Activated CD8-positive, alpha-beta T cell treated with anti-CD3 and anti-CD28 coated beads, Interleukin-2, amount 10 ng/mL, durations not matched to agents 7 days and 5 days (primary cell): ENCODE results near the gene GPR162. TPM values are rescaled to one million over a fixed set of nuclear protein-coding genes. Genes with fewer than 3 reads are reported as not detected.

Experiments
- ATAC-seq: fragments of 150-1000 bp; cut with Tn5 transposase; one replicate; pipeline ENCODE4 v1.10.0; 2021; ENCODE audit warnings: moderate library complexity
- CTCF ChIA-PET: fragments of 350-600 bp; sonication (Branson Sonifier 250); formaldehyde crosslinking; loops from one replicate; lab custom pipeline; 2021; ENCODE audit warnings: antibody characterized with exemption; lab: Charles Lee
- POLR2A ChIA-PET: fragments of 350-600 bp; sonication (Branson Sonifier 250); formaldehyde crosslinking; loops from one replicate; lab custom pipeline; 2021; ENCODE audit warnings: antibody characterized with exemption; lab: Charles Lee
- DNase-seq: peaks from one replicate; pipeline ENCODE4 v3.0.0-alpha.2; 2020
- H3K27ac Mint-ChIP-seq: one replicate; pipeline ENCODE4 v1.8.0; 2021; ENCODE audit warnings: mild to moderate bottlenecking, mixed read lengths
- H3K27me3 Mint-ChIP-seq: one replicate; pipeline ENCODE4 v1.8.0; 2021; ENCODE audit warnings: low read depth, mixed read lengths
- H3K36me3 Mint-ChIP-seq: one replicate; pipeline ENCODE4 v1.8.0; 2021; ENCODE audit warnings: low read depth, mixed read lengths
- H3K4me1 Mint-ChIP-seq: one replicate; pipeline ENCODE4 v1.8.0; 2021; ENCODE audit warnings: low read depth, mixed read lengths
- H3K4me3 Mint-ChIP-seq: one replicate; pipeline ENCODE4 v1.8.0; 2021; ENCODE audit warnings: mild to moderate bottlenecking, mixed read lengths
- H3K9me3 Mint-ChIP-seq: one replicate; pipeline ENCODE4 v1.8.0; 2022; ENCODE audit warnings: mixed read lengths; ENCODE audit not compliant: insufficient read depth
- total RNA-seq, 2 experiments: library from RNA; stranded (reverse); gene quantifications; one replicate each; pipeline ENCODE4 v1.2.3, GENCODE V29; 2021

The GPR162 gene
- total RNA-seq, 2 experiments from 2014 or later, result 0.13 to 0.34 TPM

- Mint-ChIP-seq H3K4me3 (no peak overlapping the region), H3K4me1 (peaks cover 31% of the 10 kb centered on the region), H3K27me3 (peaks cover 11% of the 10 kb centered on the region), H3K27ac (no peak overlapping the region), H3K36me3 (no peaks in the 10 kb centered on the region), H3K9me3 (no peaks in the 10 kb centered on the region)
- CTCF ChIA-PET, result interaction anchor here (0.9 to 15.4 kb wide), 5 partner anchors 17 to 98 kb away, joined by 3 to 160 read pairs (median 4); partner anchors contain the start of genes LAG3, PTMS and ZNF384
- no peak for ATAC-seq
- POLR2A ChIA-PET, result interaction anchor here (0.9 kb wide), 1 partner anchor 64 kb away, joined by 4 read pairs; the partner anchor contains the start of gene COPS7A
- DNase-seq, result no peak
Measured at GRCh38 chr12:6787309-6787708, 34.3 kb upstream of the GPR162 start.

- H3K27ac Mint-ChIP-seq, result no peak within 1 kb of the TSS
- no peaks in the 10 kb centered on the region for H3K9me3 Mint-ChIP-seq
- H3K4me3 Mint-ChIP-seq, result no peak within 1 kb of the TSS
- POLR2A ChIA-PET, result interaction anchor here (1.4 kb wide), 1 partner anchor 23 kb away, joined by 6 read pairs; the partner anchor contains the start of gene PTMS
- no peaks in the 10 kb centered on the region for H3K36me3 Mint-ChIP-seq
- H3K27me3 Mint-ChIP-seq, result peaks cover 11% of the 10 kb centered on the region
- DNase-seq (no peak), ATAC-seq (no peak)
- peaks cover 43% of the 10 kb centered on the region for H3K4me1 Mint-ChIP-seq
- CTCF ChIA-PET, result interaction anchor here (0.7 to 15.4 kb wide), 10 partner anchors 9 to 47 kb away, joined by 3 to 160 read pairs (median 7); partner anchors contain the start of genes LAG3, MLF2 and PTMS
Measured at GRCh38 chr12:6788972-6789924, 32.4 kb upstream of the GPR162 start, which contains the start of gene CD4. TSS of gene CD4 (plus strand) at chr12:6789528. CDS start at chr12:6800139, 10,611 bp downstream.

- no peak for DNase-seq
- peaks cover 16% of the 10 kb centered on the region for H3K27me3 Mint-ChIP-seq
- no peak for ATAC-seq
- no peaks in the 10 kb centered on the region for H3K9me3 Mint-ChIP-seq
- peaks cover 43% of the 10 kb centered on the region for H3K4me1 Mint-ChIP-seq
- H3K27ac Mint-ChIP-seq, result no peak overlapping the region
- CTCF ChIA-PET, result interaction anchor here (1.6 to 4.1 kb wide), 6 partner anchors 12 to 46 kb away, joined by 3 to 19 read pairs (median 7); partner anchors contain the start of gene MLF2
- H3K4me3 Mint-ChIP-seq, result no peak overlapping the region
- POLR2A ChIA-PET, result interaction anchor here (1.4 kb wide), 1 partner anchor 24 kb away, joined by 6 read pairs; the partner anchor contains the start of gene PTMS
- no peaks in the 10 kb centered on the region for H3K36me3 Mint-ChIP-seq
Measured at GRCh38 chr12:6790496-6791150, 31.0 kb upstream of the GPR162 start.

GRCh38 chr12:6791931-6792520 is 29.6 kb upstream of the GPR162 start:
- Mint-ChIP-seq H3K4me1 (peaks cover 34% of the 10 kb centered on the region), H3K27me3 (peaks cover 25% of the 10 kb centered on the region), H3K4me3 (no peak overlapping the region), H3K27ac (peak overlapping the region; percentile 34), H3K9me3 (no peaks in the 10 kb centered on the region), H3K36me3 (no peaks in the 10 kb centered on the region)
- CTCF ChIA-PET, result interaction anchor here (0.6 to 2.5 kb wide), 12 partner anchors 11 to 174 kb away, joined by 3 to 21 read pairs (median 4); partner anchors contain the start of genes MLF2, P3H3, PTMS and ZNF384
- POLR2A ChIA-PET, result interaction anchor here (0.8 to 1.7 kb wide), 5 partner anchors 11 to 146 kb away, joined by 3 to 9 read pairs (median 3); partner anchors contain the start of genes LAG3, TPI1 and ZNF384
- no peak for DNase-seq
- ATAC-seq, result no peak

- Mint-ChIP-seq H3K4me1 (peaks cover 30% of the 10 kb centered on the region), H3K36me3 (no peaks in the 10 kb centered on the region), H3K27ac (peak overlapping the region; percentile 34), H3K4me3 (peak overlapping the region; percentile 35), H3K27me3 (peaks cover 28% of the 10 kb centered on the region), H3K9me3 (no peaks in the 10 kb centered on the region)
- ChIA-PET CTCF (interaction anchor here (0.6 to 2.5 kb wide), 12 partner anchors 12 to 175 kb away, joined by 3 to 21 read pairs (median 4); partner anchors contain the start of genes MLF2, P3H3, PTMS and ZNF384), POLR2A (interaction anchor here (0.8 to 1.7 kb wide), 5 partner anchors 12 to 145 kb away, joined by 3 to 9 read pairs (median 3); partner anchors contain the start of genes LAG3 and ZNF384)
- ATAC-seq, result peak; percentile 90
- DNase-seq, result peak; percentile 69
Measured at GRCh38 chr12:6792522-6793201, 29.0 kb upstream of the GPR162 start.

GRCh38 chr12:6795088-6795487 is 26.5 kb upstream of the GPR162 start:
- H3K9me3 Mint-ChIP-seq, result no peaks in the 10 kb centered on the region
- ATAC-seq (no peak), DNase-seq (no peak)
- POLR2A ChIA-PET, result no interaction called here
- no peak overlapping the region for H3K27ac Mint-ChIP-seq
- H3K4me1 Mint-ChIP-seq, result peaks cover 20% of the 10 kb centered on the region
- no peak overlapping the region for H3K4me3 Mint-ChIP-seq
- peaks cover 28% of the 10 kb centered on the region for H3K27me3 Mint-ChIP-seq
- no peaks in the 10 kb centered on the region for H3K36me3 Mint-ChIP-seq
- CTCF ChIA-PET, result interaction anchor here (1.2 kb wide), 1 partner anchor 23 kb away, joined by 3 read pairs; the partner anchor contains the start of gene LAG3

- DNase-seq (no peak), ATAC-seq (no peak)
- H3K36me3 Mint-ChIP-seq, result no peaks in the 10 kb centered on the region
- peaks cover 20% of the 10 kb centered on the region for H3K4me1 Mint-ChIP-seq
- CTCF ChIA-PET, result interaction anchor here (0.7 to 1.2 kb wide), 4 partner anchors 16 to 42 kb away, joined by 3 to 4 read pairs (median 3); partner anchors contain the start of gene PTMS
- POLR2A ChIA-PET, result no interaction called here
- H3K27ac Mint-ChIP-seq, result no peak overlapping the region
- H3K4me3 Mint-ChIP-seq, result no peak overlapping the region
- H3K27me3 Mint-ChIP-seq, result peaks cover 25% of the 10 kb centered on the region
- H3K9me3 Mint-ChIP-seq, result no peaks in the 10 kb centered on the region
Measured at GRCh38 chr12:6796576-6796975, 25.0 kb upstream of the GPR162 start.

GRCh38 chr12:6799147-6799546 is 22.5 kb upstream of the GPR162 start:
- DNase-seq (no peak), ATAC-seq (no peak)
- Mint-ChIP-seq H3K27ac (no peak overlapping the region), H3K9me3 (no peaks in the 10 kb centered on the region), H3K36me3 (no peaks in the 10 kb centered on the region), H3K4me3 (no peak overlapping the region), H3K27me3 (peaks cover 23% of the 10 kb centered on the region), H3K4me1 (no peaks in the 10 kb centered on the region)
- ChIA-PET POLR2A (no interaction called here), CTCF (no interaction called here)

GRCh38 chr12:6807170-6807569 is 14.5 kb upstream of the GPR162 start:
- Mint-ChIP-seq H3K4me1 (no peaks in the 10 kb centered on the region), H3K4me3 (no peak overlapping the region), H3K9me3 (no peaks in the 10 kb centered on the region), H3K27me3 (peaks cover 13% of the 10 kb centered on the region), H3K36me3 (no peaks in the 10 kb centered on the region), H3K27ac (no peak overlapping the region)
- DNase-seq (no peak), ATAC-seq (no peak)
- ChIA-PET POLR2A (no interaction called here), CTCF (interaction anchor here (1.1 kb wide), 2 partner anchors 15 to 53 kb away, joined by 3 to 4 read pairs; no protein-coding TSS in a partner anchor)

- H3K27ac Mint-ChIP-seq, result no peak overlapping the region
- ChIA-PET POLR2A (interaction anchor here (0.6 kb wide), 2 partner anchors 28 to 29 kb away, joined by 3 to 4 read pairs; no protein-coding TSS in a partner anchor), CTCF (interaction anchor here (1.3 to 1.5 kb wide), 2 partner anchors 16 to 43 kb away, joined by 3 to 5 read pairs; partner anchors contain the start of gene PTMS)
- H3K4me3 Mint-ChIP-seq, result no peak overlapping the region
- no peak for DNase-seq
- H3K27me3 Mint-ChIP-seq, result peaks cover 13% of the 10 kb centered on the region
- H3K4me1 Mint-ChIP-seq, result no peaks in the 10 kb centered on the region
- H3K36me3 Mint-ChIP-seq, result no peaks in the 10 kb centered on the region
- no peaks in the 10 kb centered on the region for H3K9me3 Mint-ChIP-seq
- ATAC-seq, result no peak
Measured at GRCh38 chr12:6809056-6809455, 12.6 kb upstream of the GPR162 start.
